Hematopoietic multipotent progenitor cell treated with erythropoietin and hydrocortisone succinate and interleukin-3 and kit ligand, for 6 days (in vitro differentiated cells): Measurements from ENCODE around the gene CAMTA1.

Experiments
- DNase-seq: peaks from one replicate; pipeline ENCODE4 v3.0.0-alpha.2; 2015

The CAMTA1 gene

DNA sequence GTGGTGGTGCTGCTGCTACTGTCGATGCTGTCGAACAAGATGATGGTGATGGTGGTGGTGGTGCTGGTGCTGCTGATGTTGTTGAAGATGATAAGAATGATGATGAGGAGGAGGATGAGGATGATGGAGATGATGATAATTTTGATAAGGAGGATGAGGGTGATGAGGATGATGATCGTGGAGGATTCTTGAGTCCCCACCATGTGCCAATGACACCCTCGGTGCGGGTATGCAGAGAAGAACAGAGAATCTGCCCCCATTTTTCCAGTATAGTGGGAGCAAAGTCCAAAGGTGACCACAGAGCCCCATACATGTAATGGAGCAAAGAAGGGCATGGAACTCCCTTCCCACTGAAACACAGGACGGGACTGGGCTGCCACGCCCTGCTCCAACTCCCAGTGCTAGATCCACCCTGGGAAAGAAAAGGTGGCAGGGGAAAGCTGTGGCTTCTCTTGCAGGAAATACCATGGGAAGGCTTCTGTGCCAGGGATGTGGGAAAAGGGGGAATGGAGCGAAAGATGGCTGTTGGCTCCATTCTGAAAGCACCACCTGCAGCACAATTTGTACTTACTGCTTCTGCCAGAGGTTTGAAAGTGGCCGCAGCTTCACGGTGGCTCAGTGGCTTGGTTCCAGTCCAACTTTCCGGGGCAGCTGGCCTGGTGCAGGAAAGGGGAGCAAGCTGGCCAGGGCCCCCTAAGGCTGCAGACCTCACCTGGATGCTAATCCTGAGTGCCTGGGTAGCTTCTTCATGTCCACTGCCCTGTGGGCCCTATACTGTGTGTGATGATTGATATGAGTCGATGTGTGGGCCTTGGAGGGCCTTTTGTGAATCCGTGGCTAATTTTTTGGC, 598.6 kb downstream of the CAMTA1 start:
- DNase-seq = no peak

GRCh38 chr1:7384679-7385078, 599.4 kb downstream of the CAMTA1 start:
- DNase-seq = no peak

- DNase-seq = no peak
These were observed 600.4 kb downstream of the CAMTA1 start for GRCh38 chr1:7385471-7386225.

GRCh38 chr1:7386226-7387052, 601.2 kb downstream of the CAMTA1 start:
- DNase-seq = no peak

- DNase-seq = no peak
These were observed 602.0 kb downstream of the CAMTA1 start for GRCh38 chr1:7387053-7387927.

GRCh38 chr1:7388141-7388487, 602.9 kb downstream of the CAMTA1 start:
- DNase-seq = no peak

DNA sequence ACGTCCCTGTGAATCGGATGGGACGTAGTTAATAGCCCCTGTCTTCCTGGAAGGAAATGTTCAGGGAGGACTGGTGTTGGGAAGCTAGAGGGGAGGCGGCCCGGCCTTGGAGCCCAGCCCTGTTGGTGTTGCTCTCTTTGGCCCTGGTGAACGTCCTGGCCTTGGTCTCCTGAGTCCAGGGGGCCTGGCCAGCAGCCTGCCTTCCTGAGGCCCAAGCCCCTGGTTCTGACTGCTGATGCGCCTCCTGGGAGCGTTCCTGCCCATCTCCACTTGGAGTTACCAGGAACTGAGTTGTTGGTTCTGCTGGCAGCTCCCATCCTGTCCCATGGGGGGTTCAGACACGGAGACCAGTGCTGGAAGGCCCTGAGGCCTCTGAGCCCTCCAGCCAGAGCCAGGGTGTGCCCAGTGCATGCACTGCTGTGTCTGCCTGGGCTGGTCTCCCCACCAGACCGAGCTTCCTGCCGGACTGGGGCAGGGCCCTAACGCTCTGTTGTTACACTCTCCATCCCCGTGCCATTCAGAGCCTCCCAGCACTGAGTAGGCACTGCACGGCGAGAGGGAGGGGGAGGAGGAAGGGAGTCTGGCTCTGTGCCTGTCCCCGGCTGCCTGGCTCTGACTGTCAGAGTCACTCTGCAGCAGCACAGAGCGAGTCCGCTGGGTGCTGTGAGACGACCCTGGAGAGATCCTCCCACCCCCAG, 603.4 kb downstream of the CAMTA1 start:
- no peak for DNase-seq

GRCh38 chr1:7389201-7389905, 604.1 kb downstream of the CAMTA1 start:
- no peak for DNase-seq

DNA sequence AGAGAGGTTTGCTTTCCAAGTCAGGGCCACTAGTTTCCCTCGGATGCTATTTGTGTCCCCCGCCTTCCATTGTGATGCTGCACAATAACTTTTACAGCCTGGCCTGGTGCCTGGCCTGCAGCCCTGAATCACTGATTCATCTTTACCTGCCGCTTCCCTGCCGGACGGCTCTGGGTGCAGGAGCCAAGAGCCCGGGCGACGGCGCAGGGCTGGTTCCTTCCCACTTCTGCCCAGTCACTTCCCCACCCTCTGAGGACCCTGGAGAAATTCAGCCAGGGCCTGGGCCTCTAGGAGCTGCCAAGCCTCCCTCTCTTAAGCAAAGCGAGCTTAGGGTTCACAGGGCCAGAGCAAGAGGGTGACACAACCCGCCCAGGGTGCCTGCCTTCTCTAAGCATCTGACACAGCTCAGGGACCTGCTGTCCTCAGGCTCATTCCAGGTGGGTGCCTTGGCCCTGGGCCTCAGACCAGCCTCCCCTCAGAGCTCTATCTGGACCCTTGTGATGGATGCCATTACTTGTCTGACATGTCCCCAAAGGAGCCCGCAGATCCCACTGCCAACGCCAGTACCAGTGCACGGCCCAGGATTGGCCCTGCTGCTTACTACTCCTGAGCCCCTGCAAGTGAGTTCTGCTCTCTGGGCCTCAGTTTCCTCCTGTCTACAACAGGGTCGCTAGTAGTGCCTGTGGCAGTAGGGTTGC, 604.8 kb downstream of the CAMTA1 start:
- no peak for DNase-seq

GRCh38 chr1:7390604-7391000, 605.3 kb downstream of the CAMTA1 start:
- no peak for DNase-seq

DNA sequence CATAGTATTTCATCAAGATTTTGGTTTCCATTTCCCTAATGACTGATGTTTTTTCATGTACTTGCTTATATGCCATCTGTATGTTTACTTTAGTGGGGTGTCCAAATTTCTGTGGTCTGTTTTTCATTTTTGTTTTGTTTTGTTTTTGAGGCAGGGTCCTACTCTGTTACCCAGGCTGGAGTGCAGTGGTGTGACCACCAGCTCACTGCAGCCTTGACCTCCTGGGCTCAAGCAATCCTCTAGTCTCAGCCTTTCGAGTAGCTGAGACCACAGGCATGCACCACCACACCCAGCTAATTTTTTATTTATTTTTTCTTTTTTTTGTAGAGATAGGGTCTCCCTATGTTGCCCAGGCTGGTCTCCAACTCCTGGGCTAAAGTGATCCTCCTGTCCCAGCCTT, 607.9 kb downstream of the CAMTA1 start:
- no peak for DNase-seq

- no peak for DNase-seq
These were observed 610.0 kb downstream of the CAMTA1 start for GRCh38 chr1:7395251-7395650.

- no peak for DNase-seq
These were observed 613.7 kb downstream of the CAMTA1 start for GRCh38 chr1:7398982-7399381.

DNA sequence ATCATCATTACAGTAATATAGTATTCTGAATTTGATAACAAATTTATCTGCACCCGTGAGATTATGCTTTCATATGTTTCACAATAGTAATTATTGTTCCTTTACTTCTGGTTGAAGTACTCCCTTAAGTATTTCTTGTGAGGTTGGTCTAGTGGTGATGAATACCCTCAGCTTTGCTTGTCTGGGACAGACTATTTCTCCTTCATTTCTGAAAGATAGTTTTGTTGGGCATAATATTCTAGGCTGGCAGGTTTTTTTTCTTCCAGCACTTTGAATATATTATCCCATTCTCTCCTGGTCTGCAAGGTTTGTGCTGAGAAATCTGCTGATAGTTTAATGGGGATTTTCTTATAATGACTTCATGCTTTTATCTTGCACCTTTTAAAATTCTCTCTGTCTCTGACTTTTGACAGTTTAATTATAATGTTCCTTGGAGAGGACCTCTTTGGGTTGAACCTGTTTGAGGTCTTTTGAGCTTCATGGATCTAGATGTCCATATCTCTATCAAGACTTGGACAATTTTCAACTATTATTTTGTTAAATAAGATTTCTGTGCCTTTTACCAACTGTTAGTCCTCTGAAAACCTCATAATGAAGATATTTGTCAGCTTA, 614.4 kb downstream of the CAMTA1 start:
- DNase-seq = no peak

DNA sequence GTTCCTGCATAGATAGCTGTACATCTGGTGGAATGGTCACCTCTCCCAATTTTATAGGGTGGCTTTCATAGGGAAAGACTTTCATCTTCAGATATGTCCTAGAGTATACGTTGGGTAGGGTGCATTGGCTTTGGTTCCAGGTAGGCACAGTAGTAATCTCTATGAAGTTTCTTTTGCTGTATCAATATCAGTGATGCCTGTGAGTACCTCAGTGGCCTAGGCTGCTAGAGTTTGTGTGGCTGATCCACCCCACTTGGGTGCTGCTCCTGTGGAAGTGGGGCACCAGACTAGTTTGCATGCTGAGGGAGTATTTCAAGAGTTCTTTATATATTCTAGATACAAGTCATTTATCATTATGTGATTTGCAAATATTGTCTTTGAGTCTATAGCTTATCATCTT, 615.3 kb downstream of the CAMTA1 start:
- DNase-seq = no peak

GRCh38 chr1:7401814-7402547, 616.7 kb downstream of the CAMTA1 start:
- no peak for DNase-seq

- no peak for DNase-seq
These were observed 617.2 kb downstream of the CAMTA1 start for GRCh38 chr1:7402548-7402850.

- DNase-seq = no peak
These were observed 618.2 kb downstream of the CAMTA1 start for GRCh38 chr1:7403265-7404045.
